HG03025 (cell line): ENCODE data around the gene ZNF488.
"Not testable (repeated sequence)": the region's sequence is repeated elsewhere in the genome, so short reads cannot be mapped to it uniquely, and the experiment has no call there.

Experiments used
- ATAC-seq: cut with Tn5 transposase; IDR thresholded peaks from one replicate; pipeline ENCODE4 v1.9.1; 2021; ENCODE audit warnings: mild to moderate bottlenecking, moderate library complexity; ENCODE audit not compliant: unreplicated experiment, low FRiP score

The ZNF488 gene

GRCh38 chr10:47386104-47386503 lies 2.0 kb upstream of the ZNF488 start:
- not testable (repeated sequence) for ATAC-seq

GRCh38 chr10:47383261-47384147 lies 589 bp downstream of the ZNF488 start:
- no peak for ATAC-seq

- no peak for ATAC-seq
These were observed 2.4 kb downstream of the ZNF488 start for GRCh38 chr10:47381427-47382379.

- no peak for ATAC-seq
These were observed 3.0 kb downstream of the ZNF488 start for GRCh38 chr10:47381103-47381395.

- no peak for ATAC-seq
These were observed 3.6 kb downstream of the ZNF488 start for GRCh38 chr10:47380341-47381102.

GRCh38 chr10:47379901-47380300 lies 4.2 kb downstream of the ZNF488 start:
- ATAC-seq, result no peak

GRCh38 chr10:47379445-47379785 lies 4.7 kb downstream of the ZNF488 start:
- no peak for ATAC-seq

GRCh38 chr10:47378606-47379444 lies 5.3 kb downstream of the ZNF488 start:
- no peak for ATAC-seq

GRCh38 chr10:47378183-47378510 lies 5.9 kb downstream of the ZNF488 start:
- no peak for ATAC-seq

GRCh38 chr10:47376522-47377220 lies 7.4 kb downstream of the ZNF488 start:
- no peak for ATAC-seq

GRCh38 chr10:47374611-47375536 lies 9.2 kb downstream of the ZNF488 start:
- no peak for ATAC-seq

- ATAC-seq, result no peak
These were observed 11.4 kb downstream of the ZNF488 start for GRCh38 chr10:47372726-47373125.

GRCh38 chr10:47371629-47372485 lies 12.2 kb downstream of the ZNF488 start:
- no peak for ATAC-seq

- no peak for ATAC-seq
These were observed 13.2 kb downstream of the ZNF488 start for GRCh38 chr10:47370878-47371277.

GRCh38 chr10:47370015-47370767 lies 13.9 kb downstream of the ZNF488 start:
- no peak for ATAC-seq

- ATAC-seq, result no peak
These were observed 14.7 kb downstream of the ZNF488 start for GRCh38 chr10:47369251-47369894.
